LNCAP (cell line): Measurements from ENCODE around the gene DPM2.

Experiments
- CTCF ChIP-seq: fragments of 450-650 bp; IDR thresholded peaks from 2 replicates; pipeline ENCODE4 v1.5.1; 2017; ENCODE audit warnings: mild to moderate bottlenecking

DPM2 gene

GRCh38 chr9:127959398-127959797 lies 21.7 kb upstream of the DPM2 start:
- no peak for TF ChIP-seq CTCF

GRCh38 chr9:127958728-127959127 lies 21.1 kb upstream of the DPM2 start:
- no peak for TF ChIP-seq CTCF

DNA sequence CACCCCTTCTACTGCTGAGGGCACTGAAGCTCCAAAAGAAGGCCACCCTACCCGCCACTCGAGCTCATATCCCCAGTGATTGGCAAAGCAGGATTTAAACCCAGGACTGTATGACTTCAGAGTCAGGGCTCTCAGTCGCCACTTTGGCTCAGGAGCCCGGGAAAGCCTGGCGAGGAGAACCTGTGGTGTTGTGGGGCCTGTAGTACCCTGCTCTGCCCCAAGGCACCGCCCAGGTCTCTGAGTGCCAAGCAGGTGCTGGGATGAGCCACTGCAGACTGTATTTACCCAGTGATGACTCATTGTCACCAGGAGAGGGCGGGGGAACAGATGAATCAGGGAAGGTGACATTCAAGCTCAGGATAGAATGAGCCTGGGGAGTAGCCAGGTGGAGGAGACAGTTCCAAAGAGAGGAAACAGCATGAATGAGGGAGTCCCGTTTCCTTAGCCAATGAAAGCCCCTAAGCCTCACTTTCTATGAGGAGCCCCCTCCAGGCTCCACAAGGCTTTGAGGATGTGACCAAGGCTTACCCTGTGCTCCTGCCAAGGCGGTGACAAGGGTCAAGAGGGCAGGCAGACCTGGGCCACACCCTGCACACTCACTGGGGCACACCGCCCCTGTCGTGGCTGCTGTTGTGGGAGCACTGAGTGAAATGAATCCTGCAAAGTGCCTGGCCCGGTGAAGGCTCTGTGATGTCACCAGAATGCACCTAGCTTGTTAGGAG lies 17.8 kb upstream of the DPM2 start:
- TF ChIP-seq CTCF, result peak; percentile 39; the same call in 1 of the 2 replicates

DNA sequence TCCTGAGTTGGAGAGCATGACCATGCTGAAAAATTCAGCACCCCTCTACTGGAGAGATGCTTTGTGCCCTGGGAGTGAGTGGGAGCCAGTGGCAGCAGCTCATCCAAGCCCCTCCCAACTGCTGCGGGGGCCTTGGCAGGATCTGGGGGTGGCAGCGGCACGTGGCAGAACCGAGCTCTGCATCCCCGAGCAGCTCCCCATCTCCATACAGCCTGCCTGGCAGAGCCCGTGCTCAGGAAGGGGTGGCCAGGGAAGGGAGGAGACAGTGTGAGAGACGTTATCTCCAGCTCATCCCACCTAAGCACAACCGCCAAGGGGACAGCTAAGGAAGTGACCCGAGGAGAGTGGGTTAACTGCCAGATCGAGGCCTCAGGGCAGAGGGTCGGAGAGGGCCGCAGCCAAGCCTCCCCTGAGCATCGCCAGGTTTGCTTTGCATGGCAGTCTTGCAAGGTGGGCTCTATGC lies 17.2 kb upstream of the DPM2 start:
- no peak for TF ChIP-seq CTCF

GRCh38 chr9:127953768-127954505 lies 16.3 kb upstream of the DPM2 start:
- no peak for TF ChIP-seq CTCF

DNA sequence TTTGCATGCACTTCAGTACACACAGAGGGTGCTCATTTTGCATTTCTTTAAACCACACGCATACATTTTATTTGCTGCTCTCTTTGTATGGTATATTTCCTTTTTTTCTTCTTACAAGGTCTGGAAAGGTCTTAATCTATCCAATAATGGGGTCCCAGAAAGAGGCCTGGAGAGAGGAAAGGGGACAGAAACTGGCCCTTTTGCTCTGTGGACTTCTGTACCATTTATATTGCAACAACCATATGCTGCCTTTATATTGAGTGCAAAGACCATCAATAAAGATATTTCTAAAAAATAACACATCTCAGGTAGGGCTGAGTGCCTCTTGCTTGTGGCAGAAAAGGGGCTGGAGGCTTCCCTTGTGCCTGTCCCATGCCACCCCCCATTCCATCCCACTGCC lies 15.5 kb upstream of the DPM2 start:
- no peak for TF ChIP-seq CTCF

DNA sequence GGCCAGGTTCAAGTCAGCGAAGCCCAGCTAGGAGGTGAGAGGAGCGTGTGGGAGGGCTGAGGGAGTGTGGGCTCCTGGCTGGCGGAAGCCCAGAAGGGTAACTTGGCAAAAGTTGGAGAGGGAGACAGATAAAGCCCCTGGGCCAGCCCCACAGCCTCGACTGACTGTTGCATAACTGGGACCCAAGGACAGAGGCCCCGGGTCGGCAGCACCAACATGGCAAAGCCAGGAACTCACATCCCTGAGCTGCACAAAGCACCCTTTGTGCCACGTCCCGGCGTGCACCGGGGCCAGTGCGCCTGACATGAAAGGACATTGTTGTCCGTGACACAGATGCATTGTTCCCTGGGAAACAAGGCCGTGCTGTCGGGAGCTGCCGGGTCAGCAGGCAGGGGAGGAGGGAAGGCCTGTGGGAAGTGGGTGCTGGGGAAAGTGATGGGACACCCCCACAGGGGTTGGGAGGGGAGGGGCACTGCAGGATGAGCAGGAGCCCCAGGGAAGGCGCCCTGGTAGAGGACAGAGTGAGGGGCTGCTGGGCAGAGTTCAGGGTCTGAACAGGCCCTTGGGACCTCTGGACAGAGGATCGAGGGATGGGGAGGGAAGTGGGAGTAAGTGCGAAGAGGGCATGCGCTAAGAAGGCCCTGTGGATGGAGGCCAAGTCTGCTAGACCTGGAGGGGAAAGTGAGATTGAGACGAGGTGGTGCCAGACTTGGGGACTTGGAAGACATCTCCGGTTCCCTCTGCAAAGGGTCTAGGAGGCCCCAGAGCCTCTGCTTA lies 13.0 kb upstream of the DPM2 start:
- TF ChIP-seq CTCF, result no peak
